SK-N-MC (cell line): ENCODE measurements around the gene METRN.

ENCODE experiments used
- EZH2 ChIP-seq: fragments of 200-600 bp; sonication (generic); IDR thresholded peaks from one replicate; pipeline ENCODE4 v1.6.1; 2017; ENCODE audit warnings: antibody characterized with exemption
- POLR2AphosphoS5 ChIP-seq: IDR thresholded peaks from 2 replicates; pipeline ENCODE4 v1.6.1; 2012; ENCODE audit warnings: mild to moderate bottlenecking, low read depth, low read length, borderline replicate concordance

DNA sequence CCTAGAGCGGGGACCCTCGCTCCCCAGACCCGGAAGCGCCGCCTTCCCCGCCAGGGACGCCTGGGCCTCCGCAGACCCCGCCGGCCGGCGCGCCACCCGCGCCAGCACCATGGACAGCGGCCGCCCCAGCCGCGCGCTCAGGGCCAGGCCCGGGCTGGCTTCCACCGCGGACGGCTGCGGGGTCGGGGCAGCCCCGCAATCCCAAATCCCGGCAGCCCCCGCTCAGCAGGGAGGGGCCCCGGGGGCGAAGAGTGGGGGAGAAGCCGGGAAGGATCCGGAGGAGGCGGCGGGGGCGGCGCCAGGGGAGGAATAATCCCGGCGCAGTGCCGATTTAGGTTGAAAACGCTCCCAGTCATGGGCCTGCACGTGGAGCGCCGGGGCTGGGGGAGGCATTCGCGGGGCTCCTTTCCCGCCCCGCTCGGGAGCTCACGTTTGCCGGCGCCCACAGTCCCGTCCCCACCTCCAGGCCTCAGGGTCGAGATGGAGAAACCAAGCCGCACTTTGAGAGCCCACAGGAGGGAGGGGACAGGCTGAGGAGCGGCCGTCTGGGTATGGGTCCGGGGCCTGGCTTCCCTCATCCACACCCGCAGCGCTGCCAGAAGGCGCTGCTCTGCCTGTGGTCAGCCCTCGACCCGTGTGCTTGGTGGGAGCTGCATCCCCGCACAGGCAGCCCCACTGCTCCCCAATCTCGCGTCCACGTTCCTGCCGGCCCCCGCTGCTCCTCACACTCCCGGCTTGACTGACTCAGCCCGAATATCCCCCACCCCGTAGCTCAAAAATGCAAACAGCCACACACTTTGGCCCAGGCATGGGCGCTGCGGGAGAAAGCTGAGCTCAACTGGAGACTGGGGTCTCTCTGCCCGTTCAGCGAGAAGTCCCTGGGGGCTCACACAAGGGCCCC lies 14.0 kb upstream of the METRN start:
- TF ChIP-seq POLR2AphosphoS5 (no peak), EZH2 (no peak)
